HCT116 (cell line): Measurements from ENCODE around the gene KRTAP25-1. TPM values are rescaled to one million over a fixed set of nuclear protein-coding genes. Genes with fewer than 3 reads are reported as not detected.

Experiments
- ATAC-seq: fragments of 200-7000 bp; cut with Tn5 transposase; 2 replicates; pipeline ENCODE4 v1.9.1; 2020; ENCODE audit warnings: mild to moderate bottlenecking, moderate library complexity
- BruUV-seq: library from RNA; stranded (reverse); fragments of 400-500 nt; replicated peaks from 2 replicates; lab custom pipeline; 2021; lab: Mats Ljungman, UMichigan
- CTCF ChIA-PET: fragments of 300-600 bp; sonication (Branson Sonifier 250); formaldehyde crosslinking; loops from one replicate; lab custom pipeline; 2021; ENCODE audit warnings: antibody characterized with exemption; lab: Charles Lee
- POLR2A ChIA-PET: fragments of 300-600, 350-600 bp; sonication (Branson Sonifier 250); formaldehyde crosslinking; loops from one replicate; lab custom pipeline; 2021; ENCODE audit warnings: antibody characterized with exemption; lab: Charles Lee
- RAD21 ChIA-PET, 2 experiments: fragments of 300-600 bp; sonication (Branson Sonifier 250); formaldehyde crosslinking; loops; one replicate each; lab custom pipeline; 2023; ENCODE audit warnings: low total read pairs in 2 of 2; ENCODE audit not compliant: uncharacterized antibody in 2 of 2, unreplicated experiment in 2 of 2, low non-redundant PET in 1 of 2; lab: Charles Lee
- DNase-seq: peaks from one replicate; pipeline ENCODE4 v3.0.0-alpha.2; 2010; ENCODE audit warnings: low read depth, low spot score
- H2AFZ ChIP-seq: fragments of 200-600 bp; shearing (Covaris generic), sonication (generic); 2 replicates; pipeline ENCODE4 v1.6.1; 2017; ENCODE audit warnings: low read depth, mixed run types, mixed read lengths, antibody characterized with exemption, low read length; ENCODE audit not compliant: poor library complexity, severe bottlenecking
- H3K27ac ChIP-seq: 2 replicates; pipeline ENCODE4 v1.5.1; 2012; ENCODE audit warnings: low read depth, low read length
- H3K27me3 ChIP-seq: fragments of 200-600 bp; sonication (generic); 2 replicates; pipeline ENCODE4 v1.6.1; 2016; ENCODE audit warnings: mixed run types, low read length, mixed read lengths; ENCODE audit not compliant: insufficient read depth
- H3K36me3 ChIP-seq, 2 experiments: fragments of 200-500 bp in 1 of 2; fragments of 200-600 bp in 1 of 2; sonication (Bioruptor generic) in 1 of 2; sonication (generic) in 1 of 2; 2 replicates each; pipeline versions ENCODE4 v1.5.1 to v1.6.1; 2014 to 2016; ENCODE audit warnings: low read length in 2 of 2, inconsistent platforms in 1 of 2, mixed read lengths in 1 of 2, mixed run types in 1 of 2; ENCODE audit not compliant: insufficient read depth in 2 of 2, control insufficient read depth in 1 of 2
- H3K4me1 ChIP-seq, 2 experiments: fragments of 200-600 bp in 1 of 2; sonication (generic) in 1 of 2; 2 replicates each; pipeline versions ENCODE4 v1.5.1 to v1.6.1; 2012 to 2017; ENCODE audit warnings: low read length in 2 of 2, inconsistent platforms in 1 of 2, mild to moderate bottlenecking in 1 of 2, mixed read lengths in 1 of 2, mixed run types in 1 of 2, moderate library complexity in 1 of 2; ENCODE audit not compliant: insufficient read depth in 2 of 2, control insufficient read depth in 1 of 2
- H3K4me2 ChIP-seq: fragments of 200-600 bp; sonication (generic); 2 replicates; pipeline ENCODE4 v1.6.1; 2017; ENCODE audit warnings: mixed run types, low read length, mixed read lengths
- H3K4me3 ChIP-seq, 2 experiments: fragments of 200-600 bp in 1 of 2; sonication (generic) in 1 of 2; replicated peaks in 1 of 2; 2 replicates each; pipeline ENCODE4 v1.5.1; 2011 to 2016; ENCODE audit warnings: low read length in 2 of 2, control low read depth in 1 of 2, low read depth in 1 of 2, mild to moderate bottlenecking in 1 of 2, mixed read lengths in 1 of 2, mixed run types in 1 of 2
- H3K79me2 ChIP-seq: fragments of 200-600 bp; sonication (generic); 2 replicates; pipeline ENCODE4 v1.6.1; 2017; ENCODE audit warnings: mild to moderate bottlenecking, mixed run types, low read length, moderate library complexity, mixed read lengths; ENCODE audit not compliant: insufficient read depth
- H3K9ac ChIP-seq: fragments of 200-600 bp; sonication (generic); 2 replicates; pipeline ENCODE4 v1.6.1; 2016; ENCODE audit warnings: low read length, mixed read lengths
- H3K9me2 ChIP-seq: fragments of 200-600 bp; sonication (generic), shearing (Covaris generic); 2 replicates; pipeline ENCODE4 v1.6.1; 2017; ENCODE audit warnings: mixed run types, mild to moderate bottlenecking, moderate library complexity; ENCODE audit not compliant: insufficient read depth
- H3K9me3 ChIP-seq, 2 experiments: fragments of 200-500 bp in 1 of 2; fragments of 200-600 bp in 1 of 2; sonication (Bioruptor generic) in 1 of 2; sonication (generic) in 1 of 2; 2 replicates each; pipeline ENCODE4 v1.6.1; 2014 to 2017; ENCODE audit warnings: low read length in 2 of 2, mixed read lengths in 2 of 2, inconsistent platforms in 1 of 2, low read depth in 1 of 2, mild to moderate bottlenecking in 1 of 2, mixed run types in 1 of 2, moderate library complexity in 1 of 2; ENCODE audit not compliant: control insufficient read depth in 1 of 2, insufficient read depth in 1 of 2
- H4K20me1 ChIP-seq: fragments of 200-600 bp; sonication (generic), shearing (Covaris generic); 2 replicates; pipeline ENCODE4 v1.6.1; 2017; ENCODE audit warnings: mixed run types, mild to moderate bottlenecking, moderate library complexity; ENCODE audit not compliant: insufficient read depth
- EZH2 ChIP-seq: fragments of 200-600 bp; sonication (generic); IDR thresholded peaks from 2 replicates; pipeline ENCODE4 v1.6.1; 2017; ENCODE audit warnings: antibody characterized with exemption, mixed run types
- JUND ChIP-seq: IDR thresholded peaks from 2 replicates; pipeline ENCODE4 v1.6.1; 2012
- MAX ChIP-seq: IDR thresholded peaks from 2 replicates; pipeline ENCODE4 v1.6.1; 2012
- SP1 ChIP-seq: IDR thresholded peaks from 2 replicates; pipeline ENCODE4 v1.6.1; 2012; ENCODE audit warnings: low read depth
- TCF7L2 ChIP-seq: IDR thresholded peaks from 2 replicates; pipeline ENCODE4 v1.7.0; 2011; ENCODE audit warnings: borderline replicate concordance, inconsistent platforms; ENCODE audit not compliant: insufficient read depth, insufficient read length; ENCODE audit errors: extremely low read depth
- YY1 ChIP-seq: IDR thresholded peaks from 2 replicates; pipeline ENCODE4 v1.6.1; 2011; ENCODE audit warnings: low read length, low read depth, moderate library complexity, mild to moderate bottlenecking; ENCODE audit not compliant: insufficient replicate concordance; ENCODE audit errors: extremely low read depth
- ZFX ChIP-seq: fragments of 450-650 bp; IDR thresholded peaks from 2 replicates; pipeline ENCODE4 v1.6.1; 2017
- intact Hi-C: fragments of 100-400 bp; cut with micrococcal nuclease; formaldehyde crosslinking; loops from 2 replicates; pipeline ENCODE4 v1.10.0; 2022
- total RNA-seq: library from RNA; stranded (reverse); gene quantifications from one replicate; pipeline ENCODE4 v1.2.1, GENCODE V29; 2021; ENCODE audit not compliant: unreplicated experiment

Gene KRTAP25-1
- total RNA-seq, 1 experiment from 2014 or later, result not detected

DNA sequence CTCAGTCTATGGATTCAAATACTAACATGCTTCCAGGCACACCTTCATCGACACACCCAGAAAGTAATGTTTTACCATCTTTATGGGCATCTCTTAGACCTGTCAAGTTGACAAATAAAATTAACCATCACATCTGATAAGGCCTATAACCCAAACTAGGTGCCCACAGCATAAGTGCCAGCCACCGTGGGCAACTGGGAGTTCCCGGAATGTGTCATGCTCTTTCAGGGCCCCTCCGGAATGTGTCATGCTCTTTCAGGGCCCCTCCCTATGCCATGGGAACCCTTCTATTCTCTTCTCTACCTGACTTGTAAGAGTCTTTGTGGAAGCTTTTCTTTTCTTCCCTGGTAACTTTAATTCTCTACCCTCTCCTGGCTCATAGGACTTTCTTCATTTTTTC is 33.2 kb downstream of the KRTAP25-1 start:
- H3K27ac ChIP-seq, result no peak overlapping the region
- no peak overlapping the region for H3K9ac ChIP-seq
- RAD21 ChIA-PET, result no interaction called here
- H3K27me3 ChIP-seq, result no peaks in the 10 kb centered on the region
- no peak for ATAC-seq
- POLR2A ChIA-PET, result no interaction called here
- H3K79me2 ChIP-seq, result no peaks in the 10 kb centered on the region
- intact Hi-C loops, result no loop called here
- TF ChIP-seq ZFX (no peak), YY1 (no peak)
- H2AFZ ChIP-seq, result no peak overlapping the region
- H3K4me2 ChIP-seq, result no peak overlapping the region
- no peaks in the 10 kb centered on the region for H3K9me2 ChIP-seq
- no peaks in the 10 kb centered on the region for H4K20me1 ChIP-seq
- no peaks in the 10 kb centered on the region for H3K36me3 ChIP-seq
- no peak for DNase-seq
- peaks cover 4 to 41% of the 10 kb centered on the region in 2 experiments; a peak in 3 of 4 replicates for H3K9me3 ChIP-seq
- no TSS peak for BruUV-seq
- CTCF ChIA-PET, result no interaction called here
- H3K4me3 ChIP-seq, result no peak overlapping the region
- no peaks in the 10 kb centered on the region for H3K4me1 ChIP-seq

GRCh38 chr21:30255679-30256078 is 33.6 kb downstream of the KRTAP25-1 start:
- no peaks in the 10 kb centered on the region for H3K36me3 ChIP-seq
- DNase-seq (no peak), ATAC-seq (no peak)
- no peaks in the 10 kb centered on the region for H3K4me1 ChIP-seq
- no peak overlapping the region for H3K27ac ChIP-seq
- no peak overlapping the region for H3K4me2 ChIP-seq
- no peak overlapping the region for H3K9ac ChIP-seq
- no TSS peak for BruUV-seq
- H3K9me2 ChIP-seq, result no peaks in the 10 kb centered on the region
- intact Hi-C loops, result no loop called here
- peaks cover 4 to 41% of the 10 kb centered on the region in 2 experiments; a peak in 3 of 4 replicates for H3K9me3 ChIP-seq
- no peak overlapping the region for H2AFZ ChIP-seq
- TF ChIP-seq EZH2, result no peak
- no peak overlapping the region for H3K4me3 ChIP-seq
- ChIA-PET POLR2A (no interaction called here), RAD21 (no interaction called here), CTCF (no interaction called here)
- H4K20me1 ChIP-seq, result no peaks in the 10 kb centered on the region
- H3K27me3 ChIP-seq, result no peaks in the 10 kb centered on the region
- no peaks in the 10 kb centered on the region for H3K79me2 ChIP-seq

- no peaks in the 10 kb centered on the region for H3K9me2 ChIP-seq
- H3K4me3 ChIP-seq, result no peak overlapping the region
- ChIA-PET RAD21 (no interaction called here), CTCF (no interaction called here), POLR2A (no interaction called here)
- H3K36me3 ChIP-seq, result no peaks in the 10 kb centered on the region
- H3K4me2 ChIP-seq, result no peak overlapping the region
- ATAC-seq, result no peak
- H3K27ac ChIP-seq, result no peak overlapping the region
- DNase-seq, result no peak
- H3K9me3 ChIP-seq, result peaks cover 11 to 42% of the 10 kb centered on the region in 2 experiments; a peak in 3 of 4 replicates
- H2AFZ ChIP-seq, result no peak overlapping the region
- TF ChIP-seq MAX, result no peak
- TF ChIP-seq TCF7L2, result no peak
- TF ChIP-seq JUND, result no peak
- TF ChIP-seq SP1, result no peak
- no peaks in the 10 kb centered on the region for H3K79me2 ChIP-seq
- no peaks in the 10 kb centered on the region for H4K20me1 ChIP-seq
- no peaks in the 10 kb centered on the region for H3K27me3 ChIP-seq
- no peak overlapping the region for H3K9ac ChIP-seq
- intact Hi-C loops, result no loop called here
- BruUV-seq, result no TSS peak
- no peaks in the 10 kb centered on the region for H3K4me1 ChIP-seq
Measured at GRCh38 chr21:30251781-30252180, 37.5 kb downstream of the KRTAP25-1 start.
